NCI-H1930 (cell line): ENCODE results near the gene MYOM1.
"Not testable (repeated sequence)": the region's sequence is repeated elsewhere in the genome, so short reads cannot be mapped to it uniquely, and the experiment has no call there.

ENCODE experiments used
- DNase-seq, 2 experiments: peaks; one replicate each; lab custom pipeline; 2025; lab: John Stamatoyannopoulos, UW

Gene MYOM1

DNA sequence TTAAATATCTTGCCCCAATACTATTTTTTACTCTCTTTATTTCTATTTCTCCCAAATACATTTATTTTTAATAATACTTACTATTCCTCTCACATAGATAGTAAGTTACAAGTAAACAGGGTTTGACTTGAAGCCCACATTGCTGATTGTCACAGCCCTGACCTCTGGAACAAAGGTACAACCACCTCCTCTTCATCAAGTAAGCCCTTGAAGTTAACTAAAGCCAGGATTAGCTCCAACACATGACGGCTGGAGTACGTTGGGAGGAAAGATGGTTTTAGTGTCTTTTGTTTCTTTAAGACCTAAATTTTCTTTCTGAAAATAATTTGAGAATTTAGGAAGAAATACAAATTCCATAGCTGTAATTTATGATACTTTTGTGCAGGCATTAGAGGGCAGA is 949 bp downstream of the MYOM1 start:
- no peak for DNase-seq

DNA sequence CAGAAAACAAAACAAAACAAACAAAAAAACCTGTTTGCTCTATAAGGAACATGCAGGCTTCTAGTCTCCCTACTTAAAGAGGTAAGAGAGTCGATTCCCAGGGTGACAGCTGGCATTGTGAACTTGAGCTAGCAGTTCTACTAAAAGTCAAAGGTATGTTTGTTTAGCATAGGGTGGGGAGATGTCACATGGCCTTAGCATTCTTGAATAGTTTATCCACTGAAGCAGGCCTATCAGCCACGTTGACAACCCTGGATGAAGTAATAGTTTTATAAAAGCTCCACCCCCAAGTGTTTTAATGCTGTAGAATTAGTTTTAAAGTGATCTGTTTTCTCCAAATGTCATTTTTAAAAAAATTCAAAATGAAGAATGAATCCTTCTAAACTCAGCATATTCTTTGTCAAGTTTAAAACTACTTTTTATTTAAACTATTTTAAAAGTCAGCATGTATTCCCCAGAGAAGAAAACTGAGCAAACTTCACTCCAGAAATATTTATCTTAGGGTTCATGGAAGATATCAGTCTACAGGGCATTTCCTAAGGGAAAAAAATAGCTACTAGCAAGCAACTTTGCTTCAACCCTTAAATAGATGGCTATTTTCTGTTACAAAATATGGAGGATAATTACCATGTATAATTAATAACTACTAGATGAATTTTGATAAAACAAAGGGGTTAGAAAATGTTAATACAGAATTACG is 1.7 kb downstream of the MYOM1 start:
- no peak for DNase-seq

DNA sequence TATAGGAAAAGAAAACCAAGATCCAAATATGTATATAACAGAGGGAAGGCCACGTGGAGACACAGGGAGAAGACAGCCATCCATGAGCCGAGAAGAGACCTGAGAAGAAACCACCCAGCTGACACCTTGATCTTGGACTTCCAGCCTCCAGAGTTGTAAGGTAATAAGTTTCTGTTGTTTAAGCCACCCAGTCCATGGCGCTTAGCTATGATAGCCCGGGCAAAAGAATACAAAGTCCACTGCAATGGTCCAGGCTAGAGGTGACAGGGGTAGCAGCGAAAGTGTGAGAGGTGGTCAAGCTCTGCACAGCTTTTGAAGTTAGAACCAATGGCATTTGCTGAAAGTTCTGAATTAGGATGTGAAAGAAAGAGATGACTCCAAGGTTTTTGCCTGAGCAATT is 2.8 kb downstream of the MYOM1 start:
- no peak for DNase-seq

DNA sequence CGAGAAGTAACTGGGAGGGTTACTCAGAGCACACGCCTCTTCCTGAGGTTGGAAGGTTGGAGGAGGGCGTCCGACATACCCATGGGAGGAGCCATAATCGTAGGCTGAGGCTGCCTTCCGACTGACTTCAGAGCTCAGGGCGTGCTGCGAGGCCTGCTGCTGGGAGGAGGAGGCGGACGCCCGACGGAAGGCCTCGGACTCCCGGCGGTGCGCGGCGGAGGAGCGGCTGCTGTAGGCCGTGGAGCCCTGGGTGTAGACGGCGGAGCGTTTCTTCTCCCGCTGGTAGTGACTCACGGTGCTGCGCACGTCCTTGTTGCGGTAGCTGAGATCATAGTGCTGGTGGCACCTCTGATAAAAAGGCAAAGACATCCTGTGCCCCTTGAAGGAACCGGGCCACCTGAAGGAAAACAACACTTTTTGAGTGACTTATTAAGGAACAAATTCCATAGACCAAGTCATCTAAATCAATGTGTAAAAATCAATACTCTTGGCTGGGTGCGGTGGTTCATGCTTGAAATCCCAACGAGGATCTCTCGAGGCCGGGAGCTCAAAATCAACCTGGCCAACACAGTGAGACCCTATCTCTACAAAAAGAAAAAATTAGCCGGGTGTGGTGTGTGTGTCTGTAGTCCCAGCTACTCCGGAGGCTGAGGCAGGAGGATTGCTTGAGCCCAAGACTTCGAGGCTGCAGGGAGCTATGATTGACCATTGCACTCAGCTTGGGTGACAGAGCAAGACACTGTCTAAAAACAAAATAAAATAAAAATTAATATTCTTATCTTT is 4.7 kb downstream of the MYOM1 start:
- DNase-seq, result no peak

DNA sequence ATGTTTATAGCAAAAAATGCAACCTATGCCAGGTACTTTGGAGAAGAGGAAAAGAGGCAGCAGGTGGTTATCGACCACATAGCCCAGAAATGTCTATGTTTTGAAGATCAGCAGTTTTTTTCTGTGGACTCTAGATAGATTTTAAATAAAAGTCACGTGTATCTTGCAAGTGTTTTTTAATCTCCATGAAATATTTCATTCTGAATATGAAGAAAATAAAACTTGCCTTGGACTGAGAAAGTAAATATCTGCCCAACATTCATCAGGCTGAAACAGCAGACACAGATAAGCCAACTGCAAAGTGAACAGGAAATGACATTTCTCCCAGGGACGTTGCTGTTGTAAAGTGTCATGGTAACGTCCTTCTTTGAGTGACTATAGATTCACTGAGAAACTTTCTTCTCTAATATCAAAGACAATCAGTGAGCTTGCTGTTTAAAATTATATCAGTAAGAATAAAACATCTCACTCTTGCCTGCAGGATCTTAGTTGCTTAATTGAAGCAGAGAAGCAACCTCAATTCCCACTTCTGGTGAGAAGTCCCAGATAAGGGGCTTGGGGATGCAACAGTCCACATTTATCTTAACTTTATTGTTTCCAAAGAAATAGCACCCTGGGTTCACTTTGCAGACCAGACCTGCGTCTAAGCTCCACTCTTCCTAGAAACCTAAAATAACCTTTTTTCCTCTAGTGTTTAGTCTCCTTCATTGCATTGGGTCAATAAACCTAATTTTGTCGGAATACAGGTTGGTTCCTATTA is 6.3 kb downstream of the MYOM1 start:
- no peak for DNase-seq

DNA sequence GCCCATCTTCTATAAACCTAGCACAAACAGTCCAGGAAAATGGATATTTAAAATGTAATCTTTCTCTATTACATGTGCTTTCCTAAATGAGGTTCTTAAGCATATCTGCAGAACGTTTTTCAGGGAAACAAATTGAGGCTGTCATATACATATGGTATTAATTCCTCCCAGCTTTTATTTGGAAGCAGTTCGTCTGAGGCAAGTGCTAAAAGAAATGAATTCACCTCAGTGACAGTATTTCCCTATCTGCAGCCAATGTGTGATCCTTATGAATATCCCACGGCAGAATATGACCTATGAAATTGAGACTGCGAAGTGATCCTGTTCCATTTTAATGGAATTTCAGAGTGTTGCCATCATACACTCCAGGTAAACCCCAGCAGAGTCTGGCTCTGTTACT is 7.1 kb downstream of the MYOM1 start:
- DNase-seq, result no peak

DNA sequence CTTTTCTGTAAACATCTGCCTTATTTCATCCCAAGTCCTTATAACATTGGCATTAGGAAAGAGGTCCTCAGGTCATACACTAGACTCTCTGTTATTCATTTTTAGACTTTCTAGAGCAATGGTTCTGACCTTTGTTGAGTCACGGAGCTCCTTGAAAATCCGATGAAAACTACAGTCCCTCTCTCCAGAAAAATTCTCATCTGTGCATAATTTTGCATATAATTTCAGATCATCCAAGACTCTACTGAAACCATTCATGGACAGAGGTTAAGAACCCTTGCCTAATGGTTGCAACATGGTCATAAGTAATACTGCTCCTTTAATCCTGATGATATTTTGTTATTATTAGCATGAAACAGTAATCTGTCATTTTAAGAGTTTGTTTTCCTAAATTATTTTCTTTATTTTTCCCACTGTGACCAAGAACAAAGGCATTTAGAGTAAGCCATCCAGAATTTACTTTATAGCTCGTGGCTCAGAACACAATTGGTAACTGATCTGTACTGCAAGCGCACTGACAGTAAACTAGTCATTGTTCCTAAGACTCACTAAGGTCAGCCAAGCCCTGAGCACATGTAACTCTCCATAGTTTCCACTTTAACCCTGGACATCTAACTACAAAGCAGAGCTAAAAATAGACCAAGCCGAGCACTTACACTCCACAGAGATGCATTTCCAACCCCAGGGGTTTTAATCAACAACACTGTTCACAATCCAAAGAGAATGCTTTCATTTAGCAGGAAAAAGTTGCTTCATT is 8.4 kb downstream of the MYOM1 start:
- no peak for DNase-seq

DNA sequence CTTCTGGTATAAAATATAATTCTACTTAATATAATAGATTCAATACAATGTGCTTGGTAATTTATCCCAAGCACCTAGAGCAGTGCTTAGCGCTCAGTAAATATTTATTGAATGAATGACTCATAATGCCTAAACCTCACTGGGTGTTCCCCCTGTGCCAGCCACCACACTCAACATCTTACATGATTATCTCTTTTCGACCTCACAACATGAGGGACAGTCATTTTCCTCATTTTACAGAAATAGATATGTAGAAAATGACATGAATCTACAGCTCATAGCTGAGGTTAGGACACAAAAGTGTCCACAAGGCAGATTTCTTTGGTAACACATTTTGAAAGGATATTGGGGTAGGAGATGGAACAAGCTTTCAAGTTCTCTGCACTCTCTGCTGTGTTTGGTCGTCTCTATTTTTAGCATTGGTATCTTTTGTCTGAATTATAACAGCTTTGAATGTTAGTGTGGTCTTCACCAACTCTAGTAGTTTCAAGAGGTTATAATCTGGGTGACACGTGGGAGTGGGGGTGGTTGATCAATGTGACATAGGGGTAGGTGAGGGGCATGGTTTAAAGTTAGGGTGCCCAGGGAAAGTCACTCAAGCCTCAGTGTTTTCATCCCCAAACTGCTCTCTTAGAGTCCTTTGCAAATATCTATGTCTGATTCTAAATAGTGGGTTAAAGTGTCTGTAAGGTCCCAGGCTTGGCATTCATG is 9.8 kb downstream of the MYOM1 start:
- no peak for DNase-seq

DNA sequence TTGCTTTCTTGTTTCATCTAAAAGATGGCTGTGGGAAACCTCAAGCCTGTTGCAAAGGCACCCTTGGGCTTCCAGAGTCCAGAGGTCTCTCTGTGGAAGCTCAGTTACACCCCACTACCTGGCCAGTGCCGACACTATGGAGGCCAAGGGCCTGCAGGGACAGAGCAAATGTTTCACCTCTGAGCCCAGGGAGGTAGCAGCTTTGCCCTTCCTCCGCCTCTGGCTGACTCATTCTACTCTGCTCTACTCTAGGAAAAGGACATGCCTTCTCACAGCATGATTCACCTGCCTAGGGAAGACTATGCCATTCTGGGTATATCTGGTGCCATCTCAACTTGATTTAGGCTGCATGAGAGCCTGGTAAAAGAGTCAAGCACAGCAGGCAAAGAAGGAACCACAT is 12.2 kb downstream of the MYOM1 start:
- no peak for DNase-seq

DNA sequence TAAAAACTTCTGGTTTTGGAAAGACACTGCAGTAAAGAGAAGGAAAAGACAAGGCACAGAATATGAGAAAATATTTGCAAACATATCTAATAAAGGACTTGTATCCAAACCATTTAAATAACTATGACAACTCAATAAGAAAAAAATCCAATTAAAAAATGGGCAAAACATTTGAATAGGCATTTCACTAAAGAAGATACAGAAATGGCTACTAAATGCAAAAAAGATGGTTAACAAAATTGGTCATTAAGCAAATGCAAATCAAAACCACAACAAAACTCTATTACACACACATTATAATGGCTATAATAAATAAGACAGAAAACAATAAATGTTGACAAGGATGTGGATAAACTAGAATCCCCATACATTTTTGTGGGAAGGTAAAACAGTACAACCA is 14.5 kb downstream of the MYOM1 start:
- no peak for DNase-seq

DNA sequence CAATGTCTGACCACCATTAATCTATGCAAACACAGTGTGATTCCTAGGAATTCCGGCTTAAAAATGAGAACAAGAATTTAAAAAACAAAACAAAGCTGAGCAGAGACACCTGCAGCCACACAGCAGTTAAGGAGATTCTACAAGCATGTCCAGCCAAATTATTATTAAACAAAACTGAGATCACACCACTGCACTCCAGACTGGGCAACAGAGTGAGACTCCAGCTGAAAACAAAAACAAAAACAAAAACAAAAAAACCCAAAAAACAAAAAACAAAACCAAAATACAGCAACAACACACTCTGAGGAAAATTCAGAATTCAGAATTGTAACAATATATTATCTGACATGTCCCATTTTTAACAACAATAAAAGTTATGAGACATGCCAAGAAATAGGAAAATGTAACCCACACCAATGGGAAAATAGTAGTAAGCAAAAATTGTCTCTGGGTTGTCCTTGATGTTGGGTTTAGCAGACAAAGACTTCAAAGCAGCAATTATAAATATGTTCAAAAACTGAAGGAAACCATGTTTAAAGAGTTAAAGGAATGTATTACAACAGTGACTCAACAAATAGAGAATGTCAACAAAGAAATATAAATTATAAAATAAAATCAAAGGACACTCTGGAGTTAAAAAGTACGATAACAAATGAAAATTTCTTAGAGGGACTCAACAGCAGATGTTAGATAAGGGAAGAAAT is 19.7 kb downstream of the MYOM1 start:
- no peak for DNase-seq

DNA sequence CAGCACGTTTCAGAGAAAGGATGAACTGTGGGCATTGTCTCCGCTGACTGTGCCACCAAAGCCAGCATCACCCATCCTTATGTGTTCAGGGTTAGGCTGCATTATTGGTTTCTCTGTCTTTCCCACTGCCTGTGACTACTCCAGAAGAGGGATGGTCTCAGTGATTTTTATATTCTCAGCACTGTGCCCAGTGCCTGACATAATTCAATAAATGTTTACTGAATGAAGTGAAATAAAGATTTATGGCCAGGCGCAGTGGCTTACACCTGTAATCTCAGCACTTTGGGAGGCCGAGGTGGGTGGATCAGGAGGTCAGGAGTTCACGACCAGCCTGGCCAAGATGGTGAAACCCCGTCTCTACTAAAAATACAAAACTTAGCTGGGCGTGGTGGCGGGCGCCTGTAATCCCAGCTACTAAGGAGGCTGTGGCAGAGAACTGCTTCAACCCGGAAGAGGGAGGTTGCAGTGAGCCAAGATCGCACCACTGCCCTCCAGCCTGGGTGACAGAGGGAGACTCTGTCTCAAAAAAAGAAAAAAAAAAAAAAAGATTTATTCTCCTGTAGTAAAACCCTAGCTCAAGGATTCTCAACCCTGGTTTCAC is 21.4 kb downstream of the MYOM1 start:
- not testable (repeated sequence) for DNase-seq

DNA sequence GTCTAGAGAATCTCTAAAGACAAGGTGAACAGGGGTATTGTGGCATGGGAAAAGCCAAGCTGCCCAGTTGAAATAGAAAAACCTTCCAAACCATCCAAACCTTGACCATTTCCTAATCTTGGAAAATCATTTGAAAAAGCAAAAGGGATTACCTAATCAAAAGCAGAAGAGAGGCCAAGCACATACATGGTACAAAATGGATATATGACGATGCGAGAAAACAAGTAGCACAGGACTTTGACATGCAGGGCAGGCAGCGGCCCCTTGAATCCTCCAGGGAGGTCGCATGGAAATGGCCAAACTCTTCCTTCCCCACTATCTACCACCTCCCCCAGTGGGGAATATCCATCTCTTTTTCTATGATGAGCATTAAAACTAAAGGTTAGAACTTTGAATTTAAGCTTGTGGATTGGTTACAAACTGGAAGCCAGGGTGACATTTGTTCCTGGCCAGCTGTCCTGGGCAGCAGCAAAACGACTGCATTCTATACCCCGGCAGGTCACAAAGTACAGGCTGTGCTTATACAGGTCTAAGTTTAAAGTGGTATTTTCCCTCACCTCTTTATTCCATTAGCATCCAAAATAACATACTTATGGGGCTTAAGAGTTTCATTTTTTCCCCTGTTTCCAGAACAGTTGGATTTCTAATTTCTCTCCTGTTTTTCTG is 24.7 kb downstream of the MYOM1 start:
- DNase-seq, result no peak

DNA sequence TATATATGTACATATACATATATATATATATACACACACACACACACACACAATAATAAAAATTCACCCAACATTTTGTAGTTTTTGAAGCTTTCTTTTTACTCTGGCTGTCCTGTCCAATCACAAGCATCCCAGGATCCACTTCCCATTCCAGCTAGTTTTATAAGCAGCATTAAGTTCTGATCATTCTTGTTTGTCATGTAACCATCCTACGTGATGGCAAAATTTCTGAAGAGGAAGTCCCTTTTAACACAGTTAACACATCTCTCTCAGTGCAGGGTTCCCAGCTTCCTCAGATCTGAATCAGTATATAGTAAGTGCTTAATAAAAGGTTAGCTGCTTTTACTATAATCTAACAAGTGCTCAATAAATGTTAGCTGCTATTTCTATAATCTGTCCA is 26.4 kb downstream of the MYOM1 start:
- no peak for DNase-seq

DNA sequence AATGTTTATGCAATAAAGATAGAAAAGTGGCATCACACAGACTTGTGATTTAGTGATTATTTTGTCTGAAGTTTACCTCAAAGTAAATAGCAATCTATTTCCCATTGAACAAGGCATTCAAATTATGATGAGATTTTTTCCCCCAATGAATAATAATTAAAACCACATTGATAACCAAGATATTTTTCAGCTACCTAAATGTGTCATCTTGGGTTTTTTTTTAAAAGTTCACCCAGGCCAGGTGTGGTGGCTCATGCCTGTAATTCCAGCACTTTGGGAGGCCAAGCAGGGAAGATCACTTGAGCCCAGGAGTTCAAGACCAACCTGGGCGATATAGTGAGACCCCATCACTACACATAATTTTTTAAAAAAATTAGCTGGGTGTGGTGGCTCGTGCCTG is 27.0 kb downstream of the MYOM1 start:
- no peak for DNase-seq

DNA sequence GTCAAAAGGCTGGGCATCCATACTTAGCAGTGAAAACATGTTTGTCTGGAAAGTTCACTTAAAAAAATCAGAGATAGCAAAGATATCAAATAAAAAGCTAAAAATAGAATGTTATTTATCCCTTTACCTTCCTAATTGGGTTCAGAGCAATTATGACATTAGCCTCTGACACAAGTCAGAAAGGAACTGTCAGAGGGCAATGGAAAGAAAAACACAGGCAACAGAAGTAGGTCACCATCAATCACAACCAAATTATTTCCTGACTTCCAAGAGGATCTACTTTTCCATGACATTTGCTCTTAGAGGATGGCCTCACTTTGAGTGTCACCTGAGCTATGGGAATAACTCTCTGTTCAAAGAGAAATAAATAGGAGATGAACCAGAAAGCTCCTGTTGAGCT is 27.5 kb downstream of the MYOM1 start:
- DNase-seq, result no peak

DNA sequence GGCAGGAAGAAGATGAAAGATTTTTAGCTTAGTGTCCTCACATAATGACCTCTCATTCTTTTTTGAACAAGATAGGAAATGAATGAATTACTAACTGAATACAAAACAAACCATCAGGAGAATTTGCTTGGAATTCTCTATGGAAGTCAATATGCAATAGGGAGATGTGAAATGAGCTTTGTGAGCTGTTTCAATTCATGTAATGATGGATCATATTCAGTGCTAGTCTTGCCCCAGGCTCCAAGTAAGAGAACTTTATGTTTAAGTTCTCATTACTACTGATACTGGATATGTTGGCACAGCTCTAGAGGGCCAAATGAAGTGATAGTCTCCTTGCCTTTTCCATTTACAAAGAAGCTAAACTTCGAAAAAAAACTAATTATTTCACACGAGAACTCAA is 29.2 kb downstream of the MYOM1 start:
- DNase-seq, result no peak

DNA sequence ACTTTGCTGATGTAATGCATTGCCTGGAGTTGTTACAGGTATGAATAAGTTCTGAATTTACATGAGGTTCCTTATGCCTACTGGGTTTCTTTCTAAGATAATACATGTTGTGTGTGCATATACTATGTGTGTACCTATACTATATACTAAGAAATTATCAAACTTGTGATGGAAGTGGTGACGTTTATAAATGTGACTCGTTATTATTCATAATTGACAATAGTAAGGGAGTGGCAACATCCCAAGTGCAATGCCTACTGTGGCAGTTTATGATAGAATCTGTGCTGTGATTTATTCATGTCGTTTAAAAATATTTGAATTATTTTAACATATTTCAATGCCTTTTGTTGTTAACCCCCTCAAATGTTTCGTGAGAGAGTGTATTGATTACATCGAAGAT is 29.9 kb downstream of the MYOM1 start:
- no peak for DNase-seq

DNA sequence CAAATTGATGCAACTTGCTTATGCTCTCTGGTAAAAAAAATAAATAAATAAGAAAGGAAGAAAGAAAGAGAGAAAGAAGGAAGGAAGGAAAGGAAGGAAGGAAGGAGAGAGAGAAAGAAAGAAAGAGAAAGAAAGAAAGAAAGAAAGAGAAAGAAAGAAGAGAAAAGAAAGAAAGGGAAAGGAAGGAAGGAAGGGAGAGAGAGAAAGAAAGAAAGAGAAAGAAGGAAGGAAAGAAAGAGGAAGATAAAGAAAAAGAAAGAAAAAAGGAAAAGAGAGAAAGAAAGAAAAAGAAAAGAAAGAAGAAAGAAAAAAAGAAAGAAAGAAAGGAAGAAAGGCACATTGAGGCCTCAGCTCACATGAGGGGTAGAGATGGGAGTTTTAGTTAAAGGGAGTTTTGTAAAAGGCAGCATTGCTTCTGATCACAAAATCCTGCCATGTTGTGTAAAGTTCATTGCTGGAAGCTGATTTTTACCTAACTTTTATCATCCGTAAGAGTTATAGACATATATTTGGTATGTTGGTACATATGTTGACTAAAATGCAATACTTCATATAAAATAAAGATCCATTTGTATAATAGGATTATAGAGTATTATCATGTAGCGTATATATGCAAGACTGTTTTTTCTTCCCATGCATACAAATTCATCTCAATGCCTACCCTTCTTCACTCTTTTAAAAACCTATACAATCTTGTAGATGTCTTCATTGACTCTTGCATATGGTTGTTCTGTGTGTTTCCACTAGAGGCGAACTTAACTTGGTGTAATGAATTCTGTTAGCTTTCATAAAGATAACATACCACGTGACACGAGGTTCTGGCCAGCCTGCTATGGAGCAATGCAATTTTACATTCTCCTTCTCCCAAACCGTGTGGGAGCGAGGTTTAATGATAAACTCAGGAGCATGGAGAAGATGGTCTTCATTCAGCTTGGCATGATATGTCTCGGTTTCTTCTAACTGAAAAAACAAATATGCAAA is 32.8 kb downstream of the MYOM1 start:
- DNase-seq, result no peak
